CD4-positive, alpha-beta T cell treated with Interleukin-15 for 1 hour (primary cell): ENCODE results near the gene GALNT6.

Source experiments
- DNase-seq: peaks from one replicate; pipeline ENCODE4 v3.0.0-alpha.2; 2020

GALNT6 gene

GRCh38 chr12:51404627-51405026 is 13.4 kb upstream of the GALNT6 start:
- no peak for DNase-seq

DNA sequence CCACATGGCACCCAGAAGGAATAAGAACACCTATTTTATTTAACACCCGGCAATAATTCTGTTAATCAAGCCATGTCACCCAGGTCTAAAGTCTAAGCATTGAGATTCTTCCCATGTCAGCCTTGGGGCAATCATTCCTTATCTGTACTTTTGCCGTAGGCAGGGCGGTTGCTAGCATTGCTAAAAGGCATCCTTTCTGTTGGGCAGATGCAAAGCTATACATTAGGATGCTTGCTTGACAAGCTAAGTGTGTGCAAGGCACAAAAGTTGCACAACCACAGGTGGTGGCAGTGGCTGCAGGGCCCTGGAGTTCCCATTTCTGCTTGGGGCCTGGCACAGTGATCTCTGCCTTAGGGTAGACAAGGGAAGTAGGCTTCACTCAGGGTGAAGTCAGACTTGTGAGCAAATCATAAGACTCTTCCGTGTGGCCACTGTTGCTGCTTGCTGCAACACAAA is 12.5 kb upstream of the GALNT6 start:
- peak; percentile 58 for DNase-seq

DNA sequence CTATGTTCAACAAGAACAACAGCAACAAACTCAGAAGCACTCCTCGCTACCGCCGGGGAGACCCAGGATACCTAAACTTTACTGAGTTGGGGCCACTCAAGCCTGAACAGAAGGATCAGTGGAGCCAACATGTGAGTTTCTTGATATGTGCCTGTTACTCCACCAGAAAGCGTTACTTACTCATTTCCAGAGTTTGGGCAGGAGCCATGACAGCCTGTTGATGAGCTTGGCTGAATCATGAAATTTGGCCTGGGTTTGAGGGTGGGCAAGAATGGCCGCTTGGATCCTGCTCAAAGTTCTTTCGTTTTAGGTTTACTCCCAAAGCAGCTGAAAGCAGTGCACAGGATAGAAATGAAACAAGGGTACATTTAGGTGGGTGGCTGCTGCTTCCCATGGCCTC is 12.0 kb upstream of the GALNT6 start:
- no peak for DNase-seq

- no peak for DNase-seq
These were observed 10.7 kb upstream of the GALNT6 start for GRCh38 chr12:51401900-51402299.

GRCh38 chr12:51401486-51401885 is 10.3 kb upstream of the GALNT6 start:
- DNase-seq, result no peak

DNA sequence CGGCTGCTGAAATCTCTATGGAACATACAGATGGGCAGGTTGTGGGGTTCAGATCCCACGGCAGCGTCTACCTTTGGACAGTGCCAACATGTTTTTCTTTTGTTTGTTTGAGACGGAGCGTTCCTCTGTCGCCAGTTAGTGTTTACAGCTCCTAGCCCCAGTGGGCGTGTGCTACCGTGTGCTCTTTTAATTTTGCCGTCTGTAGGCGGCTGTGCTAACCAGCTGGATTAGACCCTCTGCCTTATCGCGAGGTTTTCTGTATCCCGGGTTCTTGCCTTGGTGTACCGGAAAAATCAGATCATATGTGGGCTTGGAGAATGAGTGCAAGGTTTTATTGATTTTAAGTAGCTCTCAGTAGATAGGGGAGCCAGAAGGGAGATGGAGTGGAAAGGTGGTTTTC is 9.8 kb upstream of the GALNT6 start:
- no peak for DNase-seq

GRCh38 chr12:51399891-51400290 is 8.7 kb upstream of the GALNT6 start:
- no peak for DNase-seq

GRCh38 chr12:51397670-51398069 is 6.5 kb upstream of the GALNT6 start:
- no peak for DNase-seq

GRCh38 chr12:51395283-51396230 is 4.4 kb upstream of the GALNT6 start:
- DNase-seq, result no peak

- DNase-seq, result peak; percentile 69
These were observed 2.7 kb upstream of the GALNT6 start for GRCh38 chr12:51393676-51394545.

GRCh38 chr12:51392556-51393237 is 1.5 kb upstream of the GALNT6 start:
- peak; percentile 49 for DNase-seq

DNA sequence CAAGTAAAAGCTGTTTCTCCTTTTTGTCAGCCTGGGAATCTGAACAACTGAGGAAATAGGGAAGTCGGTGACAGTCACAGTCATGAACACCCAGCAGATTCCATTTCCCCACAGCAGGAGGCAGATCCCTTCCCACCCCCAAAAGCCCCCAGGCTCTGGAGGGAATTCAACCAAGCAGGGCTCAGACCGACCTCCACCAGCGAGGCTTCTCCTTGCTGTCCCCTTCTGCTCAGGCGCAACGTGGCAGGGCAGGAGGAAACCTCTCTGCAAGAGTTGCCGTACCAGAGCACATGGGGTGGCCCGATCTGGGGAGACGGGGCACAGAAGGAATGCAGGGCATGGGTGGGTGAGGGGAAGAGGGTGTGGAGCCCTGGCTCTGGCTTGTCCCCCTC is 319 bp downstream of the GALNT6 start:
- peak; percentile 27 for DNase-seq

- DNase-seq, result no peak
These were observed 749 bp downstream of the GALNT6 start for GRCh38 chr12:51390457-51390856.

DNA sequence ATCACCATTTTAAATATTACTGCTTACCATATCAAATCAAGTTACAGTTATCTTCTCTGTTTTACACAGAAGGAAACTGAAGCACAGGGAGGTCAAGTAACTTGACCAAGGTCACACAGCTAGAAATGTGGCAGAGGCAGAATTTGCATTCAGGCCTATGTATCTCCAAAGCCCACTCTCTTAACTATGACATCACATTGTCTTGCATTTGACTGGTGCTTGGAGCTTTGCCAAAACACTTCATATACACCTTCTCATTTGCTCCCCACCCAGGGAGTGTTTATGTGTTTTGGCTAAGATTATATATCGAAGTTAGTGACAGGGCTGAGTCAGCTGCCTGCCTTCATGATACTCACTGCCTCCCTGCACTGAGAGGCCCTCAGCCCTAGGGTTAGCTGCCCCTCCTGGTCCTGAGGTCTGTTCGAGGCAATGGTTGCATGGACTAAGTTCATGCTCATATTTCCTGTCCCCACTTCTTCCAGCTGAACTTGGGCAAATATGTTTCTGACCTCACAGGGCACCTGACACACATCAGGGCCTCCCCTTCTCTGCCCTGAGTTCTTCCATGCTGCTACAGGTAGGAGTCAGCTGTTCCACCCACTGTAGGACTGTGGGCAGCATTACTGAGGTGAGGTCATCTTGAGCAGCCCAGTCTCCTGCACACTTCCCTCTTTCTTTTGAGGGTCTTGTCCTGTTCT is 1.8 kb downstream of the GALNT6 start:
- DNase-seq, result no peak

GRCh38 chr12:51388846-51389245 is 2.4 kb downstream of the GALNT6 start:
- no peak for DNase-seq

GRCh38 chr12:51388069-51388799 is 3.0 kb downstream of the GALNT6 start:
- no peak for DNase-seq

GRCh38 chr12:51386351-51386750 is 4.9 kb downstream of the GALNT6 start:
- DNase-seq, result no peak

GRCh38 chr12:51383269-51383905 is 7.8 kb downstream of the GALNT6 start:
- no peak for DNase-seq

GRCh38 chr12:51382173-51382572 is 9.0 kb downstream of the GALNT6 start:
- no peak for DNase-seq

- DNase-seq, result no peak
These were observed 9.8 kb downstream of the GALNT6 start for GRCh38 chr12:51381226-51382079.
